Fibroblast of lung (primary cell): ENCODE data around the gene GREB1. TPM values are rescaled to one million over a fixed set of nuclear protein-coding genes. Genes with fewer than 3 reads are reported as not detected.

Source experiments
- DNase-seq, 2 donors: peaks; one replicate each; pipeline versions ENCODE4 v3.0.0 to v3.0.0-alpha.2; 2010; ENCODE audit warnings: low read depth in 2 of 2
- H2AFZ ChIP-seq: 2 replicates; pipeline ENCODE4 v1.5.1; 2012; ENCODE audit warnings: low read length, control low read depth, inconsistent platforms
- H3K27ac ChIP-seq: 2 replicates; pipeline ENCODE4 v1.5.1; 2011; ENCODE audit warnings: low read length, control low read depth; ENCODE audit not compliant: insufficient read depth
- H3K27me3 ChIP-seq: 2 replicates; pipeline ENCODE4 v1.5.1; 2011; ENCODE audit warnings: mild to moderate bottlenecking, low read length; ENCODE audit not compliant: control insufficient read depth, insufficient read depth
- H3K36me3 ChIP-seq: 2 replicates; pipeline ENCODE4 v1.5.1; 2011; ENCODE audit warnings: low read length; ENCODE audit not compliant: control insufficient read depth, insufficient read depth
- H3K4me1 ChIP-seq: 2 replicates; pipeline ENCODE4 v1.5.1; 2011; ENCODE audit warnings: low read length; ENCODE audit not compliant: control insufficient read depth, insufficient read depth; ENCODE audit errors: extremely low read depth
- H3K4me2 ChIP-seq: 2 replicates; pipeline ENCODE4 v1.5.1; 2011; ENCODE audit warnings: low read length, control low read depth; ENCODE audit not compliant: insufficient read depth; ENCODE audit errors: extremely low read depth
- H3K4me3 ChIP-seq, 4 experiments: fragments of 200-600 bp in 1 of 4; sonication (generic) in 1 of 4; replicated peaks in 1 of 4; 2 replicates each; pipeline ENCODE4 v1.5.1; 2011 to 2016; ENCODE audit warnings: low read length in 4 of 4, low read depth in 3 of 4, mild to moderate bottlenecking in 3 of 4, control low read depth in 2 of 4, inconsistent platforms in 1 of 4, mixed read lengths in 1 of 4; ENCODE audit not compliant: insufficient read depth in 1 of 4; ENCODE audit errors: control extremely low read depth in 1 of 4
- H3K79me2 ChIP-seq: 2 replicates; pipeline ENCODE4 v1.5.1; 2012; ENCODE audit warnings: mild to moderate bottlenecking, low read length, inconsistent platforms; ENCODE audit not compliant: control insufficient read depth, insufficient read depth
- H3K9ac ChIP-seq: 2 replicates; pipeline ENCODE4 v1.5.1; 2011; ENCODE audit warnings: mild to moderate bottlenecking, low read length, control low read depth; ENCODE audit not compliant: insufficient read depth
- H3K9me3 ChIP-seq: 2 replicates; pipeline ENCODE4 v1.5.1; 2012; ENCODE audit warnings: low read depth, low read length; ENCODE audit not compliant: control insufficient read depth, insufficient read depth
- H4K20me1 ChIP-seq: 2 replicates; pipeline ENCODE4 v1.5.1; 2011; ENCODE audit warnings: low read length; ENCODE audit not compliant: control insufficient read depth, insufficient read depth; ENCODE audit errors: extremely low read depth
- EZH2 ChIP-seq: IDR thresholded peaks from 2 replicates; pipeline ENCODE4 v1.5.1; 2012; ENCODE audit warnings: low read length, control low read depth, mild to moderate bottlenecking; ENCODE audit errors: missing control alignments
- polyA plus RNA-seq, 2 donors: library from polyadenylated mRNA; depleted of rRNA in 1 of 2; stranded (reverse) in 1 of 2; unstranded in 1 of 2; fragments of >200 nt; gene quantifications; 2 replicates each; pipeline ENCODE4 v1.2.1, GENCODE V29; 2011 to 2012; ENCODE audit warnings: missing spikeins in 1 of 2
- total RNA-seq: library from RNA; depleted of rRNA; stranded (reverse); fragments of >200 nt; gene quantifications from 2 replicates; pipeline ENCODE4 v1.2.1, GENCODE V29; 2014
- TF ChIP-seq, protein P1 (sequence below), 2 donors: IDR thresholded peaks in 1 of 2; conservative IDR thresholded peaks in 1 of 2; 1 replicate in 1 of 2; 2 replicates in 1 of 2; pipeline ENCODE4 v1.5.1; 2011 to 2012; ENCODE audit warnings: low read length in 2 of 2, control low read depth in 1 of 2, inconsistent platforms in 1 of 2, low read depth in 1 of 2, mild to moderate bottlenecking in 1 of 2

GREB1 gene
- total and polyA plus RNA-seq, 2 donors (not counting 1 experiment from before 2014, with no cell fraction given) = 0.06 to 2.0 TPM

GRCh38 chr2:11637546-11637945 lies 103.7 kb downstream of the GREB1 start:
- H3K27ac ChIP-seq = no peak overlapping the region
- H3K27me3 ChIP-seq = no peaks in the 10 kb centered on the region
- H3K36me3 ChIP-seq = no peaks in the 10 kb centered on the region
- no peak overlapping the region for H3K4me2 ChIP-seq
- H3K9me3 ChIP-seq = no peaks in the 10 kb centered on the region
- H3K4me1 ChIP-seq = no peaks in the 10 kb centered on the region
- H3K9ac ChIP-seq = no peak overlapping the region
- H4K20me1 ChIP-seq = no peaks in the 10 kb centered on the region
- H3K79me2 ChIP-seq = no peaks in the 10 kb centered on the region
- TF ChIP-seq, protein P1, sequence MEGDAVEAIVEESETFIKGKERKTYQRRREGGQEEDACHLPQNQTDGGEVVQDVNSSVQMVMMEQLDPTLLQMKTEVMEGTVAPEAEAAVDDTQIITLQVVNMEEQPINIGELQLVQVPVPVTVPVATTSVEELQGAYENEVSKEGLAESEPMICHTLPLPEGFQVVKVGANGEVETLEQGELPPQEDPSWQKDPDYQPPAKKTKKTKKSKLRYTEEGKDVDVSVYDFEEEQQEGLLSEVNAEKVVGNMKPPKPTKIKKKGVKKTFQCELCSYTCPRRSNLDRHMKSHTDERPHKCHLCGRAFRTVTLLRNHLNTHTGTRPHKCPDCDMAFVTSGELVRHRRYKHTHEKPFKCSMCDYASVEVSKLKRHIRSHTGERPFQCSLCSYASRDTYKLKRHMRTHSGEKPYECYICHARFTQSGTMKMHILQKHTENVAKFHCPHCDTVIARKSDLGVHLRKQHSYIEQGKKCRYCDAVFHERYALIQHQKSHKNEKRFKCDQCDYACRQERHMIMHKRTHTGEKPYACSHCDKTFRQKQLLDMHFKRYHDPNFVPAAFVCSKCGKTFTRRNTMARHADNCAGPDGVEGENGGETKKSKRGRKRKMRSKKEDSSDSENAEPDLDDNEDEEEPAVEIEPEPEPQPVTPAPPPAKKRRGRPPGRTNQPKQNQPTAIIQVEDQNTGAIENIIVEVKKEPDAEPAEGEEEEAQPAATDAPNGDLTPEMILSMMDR (conservative IDR thresholded peaks at IDR 0.05 in 1 of 2, IDR thresholded peaks at IDR 0.05 in 1 of 2; ENCODE audit: low read depth in 1 of 2, low read length in 2 of 2) = no peak
- TF ChIP-seq EZH2 = no peak
- no peak overlapping the region for H3K4me3 ChIP-seq
- no peak for DNase-seq
- no peak overlapping the region for H2AFZ ChIP-seq

- H3K27ac ChIP-seq = no peak overlapping the region
- H3K79me2 ChIP-seq = no peaks in the 10 kb centered on the region
- TF ChIP-seq EZH2 = no peak
- TF ChIP-seq, protein P1 (conservative IDR thresholded peaks at IDR 0.05 in 1 of 2, IDR thresholded peaks at IDR 0.05 in 1 of 2; ENCODE audit: low read depth in 1 of 2, low read length in 2 of 2) = no peak
- no peak overlapping the region for H3K4me2 ChIP-seq
- DNase-seq = no peak
- H4K20me1 ChIP-seq = no peaks in the 10 kb centered on the region
- no peaks in the 10 kb centered on the region for H3K4me1 ChIP-seq
- no peak overlapping the region for H3K4me3 ChIP-seq
- no peaks in the 10 kb centered on the region for H3K27me3 ChIP-seq
- no peak overlapping the region for H3K9ac ChIP-seq
- H3K9me3 ChIP-seq = no peaks in the 10 kb centered on the region
- H2AFZ ChIP-seq = no peak overlapping the region
- no peaks in the 10 kb centered on the region for H3K36me3 ChIP-seq
These were observed 105.7 kb downstream of the GREB1 start for GRCh38 chr2:11639503-11639902.

DNA sequence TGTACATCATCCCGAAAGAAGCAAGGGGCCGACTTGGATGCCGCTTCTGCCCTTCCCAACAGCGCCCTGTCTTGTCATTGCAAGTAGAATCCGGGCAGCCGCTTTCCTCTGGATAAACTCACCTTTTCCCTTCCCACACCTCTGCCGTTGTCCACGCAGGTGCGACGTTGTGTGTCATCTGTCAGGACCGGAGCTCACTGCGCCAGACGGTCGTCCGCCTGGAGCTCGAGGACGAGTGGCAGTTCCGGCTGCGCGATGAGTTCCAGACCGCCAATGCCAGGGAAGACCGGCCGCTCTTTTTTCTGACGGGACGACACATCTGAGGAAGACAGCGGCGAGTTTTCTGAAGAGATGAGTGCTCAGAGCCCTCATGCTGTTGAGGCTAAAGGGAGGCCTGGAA lies 106.3 kb downstream of the GREB1 start:
- Histone ChIP-seq H3K9me3 (no peaks in the 10 kb centered on the region), H3K4me3 (no peak overlapping the region), H2AFZ (no peak overlapping the region), H3K4me1 (no peaks in the 10 kb centered on the region), H3K79me2 (no peaks in the 10 kb centered on the region), H3K36me3 (no peaks in the 10 kb centered on the region), H3K9ac (no peak overlapping the region), H3K4me2 (no peak overlapping the region), H4K20me1 (no peaks in the 10 kb centered on the region), H3K27ac (no peak overlapping the region), H3K27me3 (no peaks in the 10 kb centered on the region)
- no peak for DNase-seq
- no peak for TF ChIP-seq EZH2
- TF ChIP-seq, protein P1 (conservative IDR thresholded peaks at IDR 0.05 in 1 of 2, IDR thresholded peaks at IDR 0.05 in 1 of 2; ENCODE audit: low read depth in 1 of 2, low read length in 2 of 2) = no peak
